SK-N-SH treated with all-trans-retinoic acid at 6 μM for 48 hours (cell line): Measurements from ENCODE around the gene NKX6-2.

Source experiments
- ATAC-seq: fragments of 200-7000 bp; cut with Tn5 transposase; 3 replicates; pipeline ENCODE4 v1.9.1; 2020; ENCODE audit warnings: mild to moderate bottlenecking, moderate library complexity
- ARNTL ChIP-seq: fragments of 450-650 bp; formaldehyde crosslinking; IDR thresholded peaks from 2 replicates; pipeline ENCODE4 v1.5.0; 2020; ENCODE audit warnings: low read depth, mild to moderate bottlenecking, moderate library complexity, borderline replicate concordance
- BACH2 ChIP-seq: fragments of 250-450 bp; sonication (Bioruptor Pico); IDR thresholded peaks from 2 replicates; pipeline ENCODE4 v1.9.0; 2021; ENCODE audit warnings: mild to moderate bottlenecking, borderline replicate concordance
- CREB5 ChIP-seq: fragments of 250-450 bp; sonication (Bioruptor Pico); IDR thresholded peaks from 2 replicates; pipeline ENCODE4 v1.5.1; 2020; ENCODE audit warnings: low read depth, mild to moderate bottlenecking, moderate library complexity
- CSDC2 ChIP-seq: fragments of 250-450 bp; sonication (Bioruptor Pico); IDR thresholded peaks from 2 replicates; pipeline ENCODE4 v1.5.0; 2020; ENCODE audit warnings: mild to moderate bottlenecking, moderate library complexity
- CSRNP3 ChIP-seq: fragments of 250-450 bp; sonication (Bioruptor Pico); IDR thresholded peaks from 2 replicates; pipeline ENCODE4 v1.5.1; 2021; ENCODE audit warnings: mild to moderate bottlenecking, moderate library complexity
- ESRRG ChIP-seq: fragments of 250-450 bp; sonication (Bioruptor Pico); IDR thresholded peaks from 2 replicates; pipeline ENCODE4 v1.6.1; 2021; ENCODE audit warnings: mild to moderate bottlenecking
- ISL1 ChIP-seq: fragments of 250-450 bp; sonication (Bioruptor Pico); IDR thresholded peaks from 2 replicates; pipeline ENCODE4 v2.1.2; 2022; ENCODE audit warnings: mild to moderate bottlenecking, moderate library complexity
- OSR1 ChIP-seq: fragments of 250-450 bp; sonication (Bioruptor Pico); IDR thresholded peaks from 2 replicates; pipeline ENCODE4 v1.8.0; 2022; ENCODE audit warnings: moderate library complexity, mild to moderate bottlenecking, inconsistent platforms
- PATZ1 ChIP-seq: fragments of 250-450 bp; sonication (Bioruptor Pico); IDR thresholded peaks from 2 replicates; pipeline ENCODE4 v1.8.0; 2020; ENCODE audit warnings: mild to moderate bottlenecking, moderate library complexity, borderline replicate concordance
- POU6F1 ChIP-seq: fragments of 250-450 bp; sonication (Bioruptor Pico); IDR thresholded peaks from 2 replicates; pipeline ENCODE4 v1.8.0; 2021; ENCODE audit warnings: low read depth, mild to moderate bottlenecking, moderate library complexity, borderline replicate concordance
- PPARA ChIP-seq: fragments of 250-450 bp; sonication (Bioruptor Pico); IDR thresholded peaks from 2 replicates; pipeline ENCODE4 v1.5.0; 2020; ENCODE audit warnings: mild to moderate bottlenecking, borderline replicate concordance
- RARB ChIP-seq: fragments of 250-450 bp; sonication (Bioruptor Pico); IDR thresholded peaks from 2 replicates; pipeline ENCODE4 v1.8.0; 2021; ENCODE audit warnings: mild to moderate bottlenecking, moderate library complexity
- TCF4 ChIP-seq: fragments of 250-450 bp; sonication (Bioruptor Pico); IDR thresholded peaks from 2 replicates; pipeline ENCODE4 v1.8.0; 2021; ENCODE audit warnings: mild to moderate bottlenecking, moderate library complexity, borderline replicate concordance
- ZC3H10 ChIP-seq: fragments of 250-450 bp; sonication (Bioruptor Pico); IDR thresholded peaks from 2 replicates; pipeline ENCODE4 v1.5.1; 2021; ENCODE audit warnings: mild to moderate bottlenecking, moderate library complexity
- ZFP3 ChIP-seq: fragments of 250-450 bp; sonication (Bioruptor Pico); IDR thresholded peaks from 2 replicates; pipeline ENCODE4 v1.5.0; 2020; ENCODE audit warnings: mild to moderate bottlenecking, moderate library complexity
- ZFP30 ChIP-seq: fragments of 450-650 bp; formaldehyde crosslinking; IDR thresholded peaks from 2 replicates; pipeline ENCODE4 v1.5.0; 2022; ENCODE audit warnings: mild to moderate bottlenecking, moderate library complexity
- ZNF565 ChIP-seq: fragments of 450-650 bp; formaldehyde crosslinking; conservative IDR thresholded peaks from 2 replicates; pipeline ENCODE4 v1.5.0; 2020; ENCODE audit warnings: low read depth, mild to moderate bottlenecking, moderate library complexity
- ZNF70 ChIP-seq: fragments of 450-650 bp; formaldehyde crosslinking; IDR thresholded peaks from 2 replicates; pipeline ENCODE4 v1.5.0; 2020; ENCODE audit warnings: mild to moderate bottlenecking, moderate library complexity
- ZNF8 ChIP-seq: fragments of 450-650 bp; formaldehyde crosslinking; IDR thresholded peaks from 2 replicates; pipeline ENCODE4 v1.5.0; 2020; ENCODE audit warnings: mild to moderate bottlenecking, moderate library complexity

The NKX6-2 gene

GRCh38 chr10:132802694-132803320 is 16.9 kb upstream of the NKX6-2 start:
- no peak for TF ChIP-seq ZFP30 (CRISPR knock-in tag)
- no peak for TF ChIP-seq OSR1 (CRISPR knock-in tag)
- no peak for TF ChIP-seq BACH2
- no peak for TF ChIP-seq ZFP3
- TF ChIP-seq ARNTL (CRISPR knock-in tag), result no peak
- TF ChIP-seq CSRNP3 (CRISPR knock-in tag), result no peak
- no peak for TF ChIP-seq CREB5 (CRISPR knock-in tag)
- TF ChIP-seq PATZ1 (CRISPR knock-in tag), result no peak
- TF ChIP-seq ISL1 (CRISPR knock-in tag), result no peak
- no peak for TF ChIP-seq PPARA (CRISPR knock-in tag)
- TF ChIP-seq POU6F1, result no peak
- no peak for TF ChIP-seq ESRRG (CRISPR knock-in tag)
- TF ChIP-seq ZNF8 (CRISPR knock-in tag), result no peak
- no peak for TF ChIP-seq ZC3H10 (CRISPR knock-in tag)
- TF ChIP-seq ZNF70 (CRISPR knock-in tag), result no peak
- no peak for ATAC-seq

GRCh38 chr10:132802048-132802447 is 16.1 kb upstream of the NKX6-2 start:
- TF ChIP-seq TCF4 (CRISPR knock-in tag) (no peak), ZNF565 (no peak), CSDC2 (no peak), RARB (no peak)
- no peak for ATAC-seq

GRCh38 chr10:132799865-132800264 is 13.9 kb upstream of the NKX6-2 start:
- TF ChIP-seq CSRNP3 (CRISPR knock-in tag) (no peak), ISL1 (CRISPR knock-in tag) (no peak), POU6F1 (no peak), PATZ1 (CRISPR knock-in tag) (no peak), OSR1 (CRISPR knock-in tag) (no peak), ZNF8 (CRISPR knock-in tag) (no peak), ZFP3 (no peak), ARNTL (CRISPR knock-in tag) (no peak), BACH2 (no peak), RARB (no peak)
- no peak for ATAC-seq
